GM12892 (cell line): ENCODE results near the gene DERA.

Experiments used
- POLR2A ChIP-seq: IDR thresholded peaks from 2 replicates; pipeline ENCODE4 v1.6.1; 2011; ENCODE audit warnings: low read depth, low read length, control low read depth
- TAF1 ChIP-seq: IDR thresholded peaks from 2 replicates; pipeline ENCODE4 v1.6.1; 2011; ENCODE audit warnings: low read depth, mild to moderate bottlenecking, control low read depth, low read length, borderline replicate concordance

GRCh38 chr12:16072678-16073077, 161.5 kb downstream of the DERA start:
- TF ChIP-seq POLR2A (no peak), TAF1 (no peak)
